GM18505 (cell line): Measurements from ENCODE around the gene CALHM1.
"Not testable (repeated sequence)": the region's sequence is repeated elsewhere in the genome, so short reads cannot be mapped to it uniquely, and the experiment has no call there.

ENCODE experiments used
- ATAC-seq: cut with Tn5 transposase; IDR thresholded peaks from one replicate; pipeline ENCODE4 v1.9.1; 2021; ENCODE audit not compliant: unreplicated experiment
- POLR2A ChIP-seq: IDR thresholded peaks from 4 replicates; pipeline ENCODE4 v1.6.1; 2011; ENCODE audit warnings: borderline replicate concordance; ENCODE audit not compliant: insufficient read depth, insufficient read length; ENCODE audit errors: extremely low read depth

The CALHM1 gene

GRCh38 chr10:103493916-103494877, 35.5 kb upstream of the CALHM1 start:
- no peak for TF ChIP-seq POLR2A
- no peak for ATAC-seq

- no peak for ATAC-seq
- no peak for TF ChIP-seq POLR2A
Observed at GRCh38 chr10:103493362-103493915, 34.7 kb upstream of the CALHM1 start, which contains the start of gene NEURL1. TSS of gene NEURL1 (plus strand) at chr10:103493705. CDS start at chr10:103494388, 683 bp downstream.

GRCh38 chr10:103492655-103493261, 34.1 kb upstream of the CALHM1 start:
- no peak for TF ChIP-seq POLR2A

DNA sequence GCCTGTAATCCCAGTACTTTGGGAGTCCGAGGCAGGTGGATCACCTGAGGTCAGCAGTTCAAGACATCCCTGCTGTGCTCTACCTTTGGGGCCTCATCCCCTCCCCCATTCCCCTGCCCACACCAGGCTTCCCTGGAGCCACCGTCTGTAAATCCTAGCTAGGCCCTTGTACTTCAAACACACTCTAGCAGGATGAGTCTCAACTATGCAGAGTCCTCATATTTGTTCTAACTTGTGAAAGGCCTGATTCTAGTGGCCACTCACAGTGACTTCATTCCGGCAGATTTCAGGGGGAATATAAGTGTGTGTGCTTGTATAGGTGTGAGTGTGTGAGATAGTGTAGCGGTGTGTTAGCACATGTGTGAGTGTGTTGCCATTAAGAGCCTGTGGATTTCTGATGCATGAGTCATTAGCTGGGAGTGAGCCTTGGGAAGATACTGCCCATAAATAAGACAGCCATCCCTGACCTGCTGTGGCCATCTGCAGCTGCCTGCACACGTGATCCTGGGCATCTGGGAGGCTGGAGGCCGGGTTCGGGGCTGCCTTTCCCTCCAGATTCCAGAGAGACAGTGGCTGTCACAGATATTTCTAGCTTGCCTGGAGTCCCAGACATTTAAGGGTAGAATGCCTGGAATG, 33.1 kb upstream of the CALHM1 start:
- no peak for ATAC-seq
- no peak for TF ChIP-seq POLR2A

More at GRCh38 chr10:103492655-103493261, 34.1 kb upstream of the CALHM1 start:
- ATAC-seq, result no peak

- peak; percentile 16 for ATAC-seq
- no peak for TF ChIP-seq POLR2A
Observed at GRCh38 chr10:103490986-103491314, 32.2 kb upstream of the CALHM1 start.

DNA sequence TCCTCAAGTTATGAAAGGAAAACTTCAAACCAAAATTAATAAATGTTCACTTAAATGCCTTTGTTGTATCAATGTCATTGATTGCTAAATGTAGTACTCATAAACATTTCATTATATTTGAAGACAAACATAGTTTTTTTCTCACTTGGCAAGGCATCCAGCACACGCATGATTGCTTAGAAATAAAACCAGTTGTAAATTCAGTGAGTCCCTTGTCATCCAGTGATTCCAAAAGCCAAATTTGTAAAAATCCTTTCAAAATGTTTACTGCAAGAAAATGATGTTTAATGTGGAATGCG, 28.7 kb upstream of the CALHM1 start:
- TF ChIP-seq POLR2A, result no peak
- no peak for ATAC-seq

- ATAC-seq, result not testable (repeated sequence)
Observed at GRCh38 chr10:103486635-103487409, 28.1 kb upstream of the CALHM1 start.

- no peak for ATAC-seq
- TF ChIP-seq POLR2A, result no peak
Observed at GRCh38 chr10:103481974-103482531, 23.4 kb upstream of the CALHM1 start.

- ATAC-seq, result no peak
Observed at GRCh38 chr10:103480521-103480920, 21.8 kb upstream of the CALHM1 start.

DNA sequence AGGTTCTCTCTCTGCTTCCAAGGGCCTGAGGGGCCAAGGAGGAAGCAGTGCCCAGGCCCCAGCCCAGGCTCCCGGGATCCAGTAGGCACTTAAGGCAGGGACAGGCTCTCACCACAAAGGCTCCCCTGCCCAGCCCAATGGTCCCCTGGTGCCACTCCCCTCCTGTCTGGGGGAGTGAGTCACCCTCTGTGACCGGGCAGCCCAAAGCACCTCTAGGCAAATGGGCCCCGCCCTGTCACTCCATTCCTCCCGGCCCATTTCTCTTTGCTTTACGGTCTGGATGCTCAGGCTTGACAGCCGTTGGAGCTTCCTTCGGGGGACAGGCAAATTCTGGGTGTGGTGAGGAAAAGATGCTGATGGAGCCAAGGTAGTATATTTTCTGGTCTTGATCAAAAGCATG, 20.4 kb upstream of the CALHM1 start, which contains the start of gene CALHM3:
Gene CALHM3, minus strand, starts transcription at position 106 of the 400 bp plus-strand sequence. CDS start 208 bp downstream, outside the sequence.
- no peak for ATAC-seq
- no peak for TF ChIP-seq POLR2A

More at GRCh38 chr10:103480521-103480920, 21.8 kb upstream of the CALHM1 start:
- no peak for TF ChIP-seq POLR2A

DNA sequence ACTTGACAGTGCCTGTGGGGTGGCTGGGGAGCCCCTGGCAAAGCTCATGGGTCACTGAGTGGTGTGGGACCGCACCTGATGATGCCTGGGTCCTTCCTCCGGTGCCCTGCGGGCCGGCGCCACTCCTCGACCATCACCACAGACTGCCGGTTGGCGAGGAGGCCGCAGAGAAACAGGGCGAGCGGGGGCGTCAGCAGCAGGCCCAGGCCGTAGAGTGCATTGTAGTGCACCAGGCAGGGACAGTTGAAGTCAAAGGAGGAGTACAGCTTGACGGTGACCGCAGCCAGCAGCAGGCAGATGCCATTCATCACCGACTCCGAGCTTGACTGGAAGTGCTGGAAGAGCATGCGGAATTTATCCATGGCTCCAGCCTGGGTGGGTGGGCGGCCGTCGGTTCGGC, 20.0 kb upstream of the CALHM1 start:
- no peak for ATAC-seq
- TF ChIP-seq POLR2A, result no peak

DNA sequence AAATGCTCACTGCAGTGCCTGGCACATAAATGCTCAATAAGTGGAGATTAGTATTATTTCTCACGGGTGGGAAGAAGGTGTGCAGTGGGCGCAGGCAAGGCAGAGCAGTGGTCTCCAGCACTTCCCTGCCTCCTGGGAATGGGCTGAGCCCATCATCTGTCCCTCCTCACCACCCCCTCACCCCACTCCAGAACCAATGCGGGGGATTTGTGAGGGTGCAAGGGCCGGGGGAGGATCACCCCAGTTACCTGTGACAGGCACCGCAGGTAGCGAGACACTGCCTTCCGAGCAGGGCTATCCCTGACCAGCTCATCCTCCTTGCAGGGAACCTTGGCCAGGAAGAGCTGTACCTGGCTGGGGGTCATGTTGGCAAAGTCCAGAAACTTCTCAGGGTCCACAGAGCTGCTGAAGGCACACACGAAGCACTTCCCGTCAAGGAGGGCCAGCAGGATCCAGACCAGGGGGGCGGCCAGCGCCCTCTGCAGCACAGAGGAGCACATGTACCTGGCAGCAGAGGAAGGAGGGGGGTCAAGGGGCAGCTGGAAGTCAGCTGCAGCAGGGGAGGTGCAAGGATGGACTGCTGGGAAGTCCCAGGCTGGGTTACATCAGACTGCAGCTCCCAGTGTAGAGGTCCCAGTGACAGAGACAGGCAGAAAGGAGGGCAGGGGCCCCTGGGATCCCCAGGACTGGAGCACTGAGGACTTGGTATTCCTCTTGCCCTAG, 17.5 kb upstream of the CALHM1 start:
- no peak for ATAC-seq

More for the DNA sequence above, 17.5 kb upstream of the CALHM1 start:
- TF ChIP-seq POLR2A, result no peak
